Measurements from ENCODE around the gene EPB41L4B. TPM values are rescaled to one million over a fixed set of nuclear protein-coding genes. Genes with fewer than 3 reads are reported as not detected.
A peak's percentile ranks its signal among the peaks of the same experiment; 100 is the strongest.

EPB41L4B gene
- total RNA-seq, 1 experiment from 2014 or later = 0.55 TPM

DNA sequence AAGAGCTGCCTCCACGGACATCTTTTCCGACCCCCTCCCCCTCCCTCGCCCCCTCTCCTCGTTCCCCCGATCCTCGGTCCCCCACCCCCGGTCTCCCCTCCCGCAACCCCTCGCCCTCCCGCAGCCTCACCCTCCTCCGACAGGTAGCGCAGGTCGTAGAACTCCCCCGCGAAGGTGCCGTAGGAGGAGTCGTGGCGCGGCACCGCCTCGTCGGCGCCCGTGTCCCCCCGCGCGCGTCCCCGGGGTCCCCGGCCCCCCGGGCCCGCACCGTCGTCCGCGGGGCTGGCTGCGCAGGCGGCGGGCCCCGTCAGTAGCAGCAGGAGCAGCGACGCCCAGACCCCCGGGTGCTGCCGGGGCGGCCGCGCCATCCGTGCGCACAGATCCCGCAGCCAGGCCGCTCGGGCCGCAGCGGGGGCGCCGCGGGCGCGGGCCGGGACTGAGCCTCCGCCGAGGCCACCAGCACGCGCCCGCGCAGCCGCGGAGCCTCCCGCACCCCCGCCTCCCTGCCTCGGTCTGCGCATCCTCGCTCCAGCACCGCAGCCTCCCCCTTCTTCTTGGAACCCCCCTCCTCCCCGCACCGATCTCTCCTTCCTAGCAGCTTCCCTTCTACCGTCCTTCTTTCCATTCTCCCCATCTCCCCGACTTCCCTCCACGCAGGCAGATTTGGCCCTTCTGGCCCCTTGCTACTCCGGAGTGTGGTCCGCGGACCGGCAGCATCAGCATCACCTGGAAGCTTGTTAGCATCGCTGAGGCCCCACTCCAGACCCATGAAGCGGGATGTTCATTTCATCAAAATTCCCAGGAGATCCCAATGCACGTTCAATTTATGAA lies 153.9 kb downstream of the EPB41L4B start, which contains the start of gene FRRS1L:
FRRS1L (minus strand) TSS at position 479 of the 831 bp plus-strand sequence; CDS start at position 368, 111 bp downstream.
- no peak for DNase-seq (ENCODE audit: low read depth, low spot score)

DNA sequence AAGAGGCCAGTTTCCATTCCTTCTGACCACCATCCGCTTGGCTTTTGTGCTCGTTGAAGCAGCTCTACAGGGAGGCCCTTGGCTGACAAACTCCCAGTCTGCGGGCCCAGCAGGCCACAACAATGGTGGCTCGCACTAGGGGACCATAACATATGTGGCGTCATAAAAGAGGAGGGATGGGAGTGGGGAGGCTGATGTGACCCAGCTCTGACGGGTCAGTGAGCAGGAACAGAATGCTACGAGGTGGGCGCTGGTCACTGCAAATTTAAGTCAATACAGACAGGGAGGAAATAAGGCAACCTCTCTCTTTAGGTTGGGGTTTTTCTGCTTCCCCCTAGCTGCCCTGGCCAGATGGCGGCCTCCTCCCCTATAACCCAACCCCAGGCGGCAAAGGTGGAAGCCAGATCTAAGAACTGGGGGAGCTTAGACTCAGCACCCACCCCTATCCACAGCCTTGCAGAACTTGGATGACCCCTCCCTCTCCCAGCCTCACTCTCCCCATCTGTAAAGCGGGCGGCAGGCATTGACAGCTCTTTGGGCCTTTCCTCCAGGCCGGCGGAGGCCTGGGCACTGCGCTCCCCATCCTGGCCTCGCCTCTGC lies 154.6 kb downstream of the EPB41L4B start:
- in situ Hi-C loops (cut with HindIII; ENCODE audit: low pct_unique_long_range_greater_than_20kb, low sequenced_read_pairs) = no loop called here
- DNase-seq (ENCODE audit: low read depth, low spot score) = no peak

More for the DNA sequence above, 153.9 kb downstream of the EPB41L4B start, which contains the start of gene FRRS1L:
- in situ Hi-C loops (cut with HindIII; ENCODE audit: low pct_unique_long_range_greater_than_20kb, low sequenced_read_pairs) = no loop called here

DNA sequence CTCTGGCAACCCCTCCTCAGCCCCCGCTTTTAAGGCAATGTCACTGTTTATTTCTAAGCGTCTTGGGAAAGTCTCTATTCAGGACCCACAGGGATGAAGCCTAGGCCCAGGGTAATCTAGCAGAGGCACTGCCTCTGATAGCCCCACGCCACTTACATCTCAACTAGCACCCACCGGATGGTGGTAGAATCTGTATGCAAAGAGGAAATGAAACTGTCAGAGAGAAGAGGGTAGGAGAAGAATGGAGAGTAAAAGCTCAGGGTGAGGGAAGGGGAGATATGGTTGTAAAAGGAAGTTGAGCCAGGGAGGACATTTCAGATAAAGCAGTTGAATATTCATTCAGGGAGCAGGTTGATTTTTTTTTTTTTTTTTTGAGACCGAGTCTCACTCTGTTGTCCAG lies 156.8 kb downstream of the EPB41L4B start:
- no peak for DNase-seq (ENCODE audit: low read depth, low spot score)
- in situ Hi-C loops (cut with HindIII; ENCODE audit: low pct_unique_long_range_greater_than_20kb, low sequenced_read_pairs) = no loop called here

DNA sequence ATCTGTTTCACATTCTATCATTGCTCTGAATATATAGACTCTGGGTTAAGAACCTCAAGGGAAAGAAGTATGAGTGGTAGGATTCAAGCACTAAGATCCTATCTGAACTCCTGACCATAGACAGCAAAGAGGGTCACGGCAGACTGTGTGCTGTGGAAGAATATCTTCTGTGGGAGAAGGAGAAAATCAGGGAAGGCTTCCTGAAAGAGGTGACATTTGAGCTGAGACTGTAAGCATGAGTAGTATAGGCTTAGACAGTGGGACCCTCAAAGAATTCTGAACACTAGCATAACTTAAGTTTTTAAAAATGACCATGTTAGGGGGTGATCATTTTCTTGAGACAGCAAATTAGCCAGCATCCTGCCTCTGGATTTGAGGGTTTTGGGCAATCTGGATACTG lies 157.7 kb downstream of the EPB41L4B start:
- DNase-seq (ENCODE audit: low read depth, low spot score) = no peak
- in situ Hi-C loops (cut with HindIII; ENCODE audit: low pct_unique_long_range_greater_than_20kb, low sequenced_read_pairs) = no loop called here

DNA sequence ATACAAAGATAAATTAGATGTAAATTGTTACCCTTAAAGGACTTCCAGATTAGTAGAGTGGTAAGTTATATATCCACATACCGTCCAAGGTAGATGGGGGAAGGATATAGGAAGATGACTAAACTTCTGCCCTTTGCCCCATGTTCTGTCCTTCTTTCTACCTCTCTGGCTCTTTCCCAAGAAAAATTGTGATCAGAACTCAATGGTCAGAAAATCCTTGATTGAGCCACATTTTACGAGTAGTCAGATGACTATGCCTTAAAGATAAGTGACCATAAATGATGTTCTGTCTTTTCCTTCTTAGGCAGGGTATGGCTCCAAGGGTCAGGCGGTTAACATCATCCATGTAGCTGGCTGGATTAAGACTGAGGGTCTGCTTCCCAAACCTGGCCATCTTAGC lies 158.2 kb downstream of the EPB41L4B start:
- in situ Hi-C loops (cut with HindIII; ENCODE audit: low pct_unique_long_range_greater_than_20kb, low sequenced_read_pairs) = no loop called here
- DNase-seq (ENCODE audit: low read depth, low spot score) = no peak

DNA sequence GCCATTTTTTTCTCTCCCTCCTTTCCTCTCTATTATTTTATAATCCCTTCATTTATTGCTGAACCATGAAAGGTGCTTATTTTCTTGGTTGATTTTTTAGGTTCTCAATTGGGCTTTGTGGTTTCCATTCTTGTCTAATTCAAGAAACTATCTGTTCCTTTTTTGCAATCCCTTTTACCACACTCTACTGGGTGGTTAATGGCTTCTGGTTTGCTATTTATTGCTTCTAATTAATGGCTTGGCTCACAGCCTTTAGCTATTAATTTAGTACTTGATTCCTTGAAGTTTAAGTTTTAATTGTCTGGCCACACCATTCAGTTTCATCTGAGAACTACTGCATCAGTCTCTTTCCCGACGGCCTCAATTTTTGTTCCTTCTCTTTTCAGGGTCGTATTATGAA lies 159.4 kb downstream of the EPB41L4B start:
- in situ Hi-C loops (cut with HindIII; ENCODE audit: low pct_unique_long_range_greater_than_20kb, low sequenced_read_pairs) = no loop called here

DNA sequence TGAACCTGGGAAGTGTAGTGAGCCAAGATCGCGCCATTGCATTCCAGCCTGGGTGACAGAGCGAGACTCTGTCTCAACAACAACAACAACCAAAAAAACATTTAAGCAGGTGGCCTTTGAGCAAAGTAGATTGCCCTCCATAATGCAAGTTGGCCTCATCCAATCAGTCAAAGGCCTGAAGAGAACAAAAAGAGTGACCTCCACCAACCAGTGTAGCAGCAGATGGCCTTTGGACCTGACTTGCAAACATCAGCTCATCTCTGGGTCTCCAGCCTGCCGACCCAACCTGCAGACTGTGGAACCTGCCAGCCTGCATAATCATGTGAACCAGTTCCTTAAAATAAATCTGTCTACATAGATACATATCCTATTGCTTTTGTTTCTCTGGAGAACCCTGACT lies 161.3 kb downstream of the EPB41L4B start:
- DNase-seq (ENCODE audit: low read depth, low spot score) = no peak
- in situ Hi-C loops (cut with HindIII; ENCODE audit: low pct_unique_long_range_greater_than_20kb, low sequenced_read_pairs) = no loop called here

More for the DNA sequence above, 159.4 kb downstream of the EPB41L4B start:
- DNase-seq (ENCODE audit: low read depth, low spot score) = no peak

DNA sequence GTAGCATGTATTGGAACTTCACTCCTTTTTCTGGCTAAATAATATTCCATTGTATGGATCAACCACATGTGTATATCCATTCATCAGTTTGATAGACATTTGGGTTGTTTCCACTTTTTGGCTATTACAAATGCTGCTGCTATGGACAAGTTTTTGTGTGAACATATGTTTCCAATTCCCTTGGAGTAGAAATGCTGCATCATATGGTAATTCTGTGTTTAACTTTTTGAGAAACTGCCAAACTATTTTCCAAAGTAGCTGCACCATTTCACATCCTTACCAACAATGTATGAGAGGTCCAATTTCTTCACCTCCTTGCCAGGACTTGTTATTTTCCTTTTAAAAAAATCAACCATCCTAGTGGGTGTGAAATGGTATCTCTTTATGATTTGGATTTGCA lies 162.2 kb downstream of the EPB41L4B start:
- in situ Hi-C loops (cut with HindIII; ENCODE audit: low pct_unique_long_range_greater_than_20kb, low sequenced_read_pairs) = no loop called here
- DNase-seq (ENCODE audit: low read depth, low spot score) = no peak

DNA sequence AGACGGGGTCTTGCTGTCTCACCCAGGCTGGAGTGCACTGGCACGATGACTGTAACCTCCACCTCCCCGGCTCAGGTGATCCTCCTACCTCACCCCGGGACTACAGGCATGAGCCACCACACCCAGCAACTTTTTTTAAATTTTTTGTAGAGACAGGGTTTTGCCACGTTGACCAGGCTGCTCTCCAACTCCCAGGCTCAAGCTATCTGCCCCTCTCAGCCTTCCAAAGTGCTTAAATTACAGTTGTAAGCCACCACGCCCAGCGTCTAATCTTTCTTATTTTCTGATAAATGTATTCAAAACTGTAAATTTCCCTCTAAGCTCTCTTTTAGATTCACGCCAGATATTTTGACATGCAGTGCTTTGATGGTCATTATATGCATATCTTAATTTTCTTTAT lies 164.2 kb downstream of the EPB41L4B start:
- no peak for DNase-seq (ENCODE audit: low read depth, low spot score)
- in situ Hi-C loops (cut with HindIII; ENCODE audit: low pct_unique_long_range_greater_than_20kb, low sequenced_read_pairs) = no loop called here

DNA sequence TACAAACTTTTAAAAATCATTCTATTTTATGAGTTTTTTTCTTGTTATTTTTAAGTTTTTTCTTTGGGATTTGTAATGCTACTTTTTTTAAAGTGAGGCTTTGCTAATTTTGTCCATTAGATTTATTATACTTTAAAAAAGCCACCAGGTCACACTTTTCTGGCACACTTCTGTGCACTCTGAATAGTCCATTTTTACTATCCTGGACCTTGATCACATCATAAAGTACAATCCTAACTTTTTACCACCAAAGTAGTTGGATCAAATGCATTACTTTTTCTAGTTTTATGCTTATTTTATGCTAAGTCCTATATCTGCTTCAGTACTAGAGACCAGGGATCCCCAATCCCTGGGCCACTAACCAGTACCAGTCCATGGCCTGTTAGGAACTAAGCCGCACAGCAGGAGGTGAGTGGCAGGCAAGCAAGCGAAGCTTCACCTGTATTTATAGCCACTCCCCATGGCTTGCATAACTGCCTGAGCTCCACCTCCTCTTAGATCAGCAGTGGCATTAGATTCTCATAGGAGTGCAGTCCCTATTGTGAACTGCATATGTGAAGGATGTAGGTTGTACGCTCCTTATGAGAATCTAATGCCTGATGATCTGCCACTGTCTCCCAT lies 169.8 kb downstream of the EPB41L4B start:
- in situ Hi-C loops (cut with HindIII; ENCODE audit: low pct_unique_long_range_greater_than_20kb, low sequenced_read_pairs) = no loop called here
- no peak for DNase-seq (ENCODE audit: low read depth, low spot score)

DNA sequence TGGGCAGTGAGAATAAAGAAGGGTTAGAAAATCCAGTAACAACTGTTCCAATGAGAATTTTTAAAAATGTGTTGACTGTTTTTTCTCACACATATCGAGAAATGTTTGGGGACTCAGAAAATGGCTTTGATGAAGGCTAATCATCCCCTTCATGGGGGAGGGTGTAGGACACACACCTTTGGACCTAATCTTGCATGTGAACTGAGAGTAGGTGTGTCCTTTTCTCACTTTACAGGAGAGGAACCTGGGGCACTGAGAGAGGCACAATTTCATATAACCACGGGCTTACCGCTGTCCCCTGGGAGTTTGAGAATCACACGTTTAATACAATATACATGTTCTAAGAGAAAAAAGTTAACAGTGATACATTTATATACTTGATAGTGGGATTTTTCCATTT lies 171.1 kb downstream of the EPB41L4B start:
- in situ Hi-C loops (cut with HindIII; ENCODE audit: low pct_unique_long_range_greater_than_20kb, low sequenced_read_pairs) = no loop called here
- no peak for DNase-seq (ENCODE audit: low read depth, low spot score)

DNA sequence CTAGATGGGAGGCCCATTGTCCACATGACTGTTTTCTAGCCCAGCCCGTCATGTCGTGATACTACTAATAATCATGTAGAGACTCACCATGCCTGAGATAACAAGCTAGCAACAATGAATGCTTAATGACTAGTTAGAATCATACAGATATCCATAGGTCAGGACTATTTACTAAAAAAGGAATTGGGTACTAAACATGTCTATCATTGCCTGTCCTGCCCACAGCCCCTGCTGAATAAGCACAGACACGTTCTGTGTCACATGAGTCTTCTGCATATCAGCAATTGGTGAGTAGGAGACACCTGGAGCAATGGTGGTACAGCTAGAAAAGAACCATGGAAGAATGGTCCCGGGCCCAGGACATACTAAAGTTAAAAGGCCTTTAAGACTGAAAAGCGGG lies 171.8 kb downstream of the EPB41L4B start:
- in situ Hi-C loops (cut with HindIII; ENCODE audit: low pct_unique_long_range_greater_than_20kb, low sequenced_read_pairs) = no loop called here
- DNase-seq (ENCODE audit: low read depth, low spot score) = no peak

DNA sequence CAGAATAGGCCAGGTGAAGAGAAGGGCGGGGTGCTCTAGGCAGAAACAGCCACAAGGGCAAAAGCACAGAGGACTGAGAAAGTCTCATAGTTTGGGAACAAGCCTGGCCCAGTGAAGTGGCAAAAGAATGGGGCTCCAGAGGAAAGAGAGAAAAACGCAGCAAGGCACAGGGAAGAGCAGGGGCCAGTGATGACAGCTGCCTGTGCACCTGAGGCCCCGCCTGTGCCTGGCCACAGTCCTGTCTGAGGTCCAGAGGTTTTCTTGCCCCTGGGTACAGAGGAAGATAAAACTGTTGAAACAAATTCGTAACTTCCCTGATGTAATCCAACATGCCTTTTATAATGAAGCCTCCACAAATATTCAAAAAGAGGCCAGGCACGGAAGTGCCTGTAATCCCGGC lies 175.8 kb downstream of the EPB41L4B start:
- in situ Hi-C loops (cut with HindIII; ENCODE audit: low pct_unique_long_range_greater_than_20kb, low sequenced_read_pairs) = no loop called here

DNA sequence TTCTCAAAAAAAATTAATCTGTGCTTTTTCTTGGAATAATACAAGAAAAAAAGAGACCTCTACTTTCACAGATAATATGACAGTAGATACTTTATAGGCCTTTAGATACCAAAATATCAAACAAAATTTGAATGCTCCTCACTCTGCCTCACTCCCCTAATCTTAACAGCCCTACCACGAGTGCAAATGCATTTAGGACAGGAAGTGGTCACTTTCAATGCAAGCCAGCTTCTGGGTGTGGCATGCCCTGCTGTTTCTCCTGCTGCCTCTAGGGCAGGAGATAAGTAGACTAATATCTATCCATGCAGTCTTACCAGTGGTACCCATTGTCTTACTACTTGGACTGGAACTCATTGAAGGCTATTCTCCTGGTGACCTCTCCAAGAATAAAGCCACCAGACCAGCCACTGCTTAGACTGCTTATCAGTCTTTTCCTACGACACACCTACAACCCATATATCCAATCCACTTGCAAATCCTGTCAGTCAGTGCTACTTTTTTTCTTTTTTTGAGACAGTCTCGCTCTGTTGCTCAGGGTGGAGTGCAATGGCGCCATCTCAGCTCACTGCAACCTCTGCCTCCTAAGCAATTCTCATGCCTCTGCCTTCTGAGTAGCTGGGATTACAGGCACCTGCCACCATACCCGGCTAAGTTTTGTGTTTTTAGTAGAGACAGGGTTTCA lies 176.8 kb downstream of the EPB41L4B start:
- peak; percentile 79 for DNase-seq (ENCODE audit: low read depth, low spot score)
- in situ Hi-C loops (cut with HindIII; ENCODE audit: low pct_unique_long_range_greater_than_20kb, low sequenced_read_pairs) = no loop called here

More for the DNA sequence above, 175.8 kb downstream of the EPB41L4B start:
- DNase-seq (ENCODE audit: low read depth, low spot score) = no peak

DNA sequence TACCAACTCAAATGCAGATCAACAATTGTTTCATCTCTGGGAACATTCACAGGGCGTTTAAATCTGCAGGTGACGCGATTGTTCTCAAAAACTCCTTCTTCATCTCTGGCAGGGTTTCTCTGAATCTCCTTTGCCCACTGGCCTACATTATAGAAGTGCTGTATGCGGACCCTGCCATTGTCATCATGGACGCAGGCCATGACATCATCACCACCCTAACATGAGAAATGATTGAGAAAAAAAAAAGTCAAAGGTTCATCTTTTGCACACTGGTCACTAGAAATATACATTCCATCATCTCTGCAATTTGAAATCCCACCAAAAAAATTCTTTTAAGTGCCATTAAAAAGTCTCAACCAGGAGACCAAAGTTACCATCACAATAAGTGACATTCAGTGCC lies 179.5 kb downstream of the EPB41L4B start:
- no peak for DNase-seq (ENCODE audit: low read depth, low spot score)
- in situ Hi-C loops (cut with HindIII; ENCODE audit: low pct_unique_long_range_greater_than_20kb, low sequenced_read_pairs) = no loop called here

DNA sequence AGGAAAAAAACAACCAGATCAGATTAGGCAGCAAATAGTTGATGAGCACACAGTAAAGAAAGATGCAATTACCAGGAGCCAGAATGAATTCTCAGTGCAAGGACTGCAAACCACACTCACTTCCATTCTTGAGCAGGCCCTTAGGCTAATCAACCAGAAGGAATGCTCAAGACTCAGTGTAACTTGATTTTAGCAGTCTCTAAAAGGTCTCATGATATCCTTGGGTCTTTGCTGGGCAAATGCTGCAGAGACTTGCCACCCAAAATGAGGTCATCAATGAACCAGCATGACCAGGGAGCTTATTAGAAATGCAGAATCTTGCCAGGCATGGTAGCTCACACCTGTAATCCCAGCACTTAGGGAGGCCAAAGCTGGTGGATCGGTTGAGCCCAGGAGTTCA lies 181.0 kb downstream of the EPB41L4B start:
- DNase-seq (ENCODE audit: low read depth, low spot score) = peak; percentile 42
- in situ Hi-C loops (cut with HindIII; ENCODE audit: low pct_unique_long_range_greater_than_20kb, low sequenced_read_pairs) = no loop called here

DNA sequence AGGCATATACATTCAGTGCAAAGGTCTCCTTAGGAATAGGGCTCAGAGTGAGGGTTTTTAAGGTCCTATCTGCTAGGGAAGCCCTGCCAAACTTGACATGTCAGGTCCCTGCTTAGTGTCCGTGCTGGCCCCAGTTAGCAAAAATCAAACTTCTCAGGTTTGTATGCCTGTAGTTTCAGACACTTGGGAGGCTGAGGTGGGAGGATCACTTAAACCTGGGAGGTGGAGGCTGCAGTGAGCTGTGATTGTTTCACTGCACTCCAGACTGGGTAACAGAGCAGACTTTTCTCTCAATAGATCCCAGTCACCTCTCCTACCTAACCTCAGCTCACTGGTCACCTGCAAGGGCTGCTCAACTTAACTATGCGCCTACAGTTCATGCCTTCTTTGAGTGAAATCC lies 182.4 kb downstream of the EPB41L4B start:
- in situ Hi-C loops (cut with HindIII; ENCODE audit: low pct_unique_long_range_greater_than_20kb, low sequenced_read_pairs) = no loop called here
- no peak for DNase-seq (ENCODE audit: low read depth, low spot score)

DNA sequence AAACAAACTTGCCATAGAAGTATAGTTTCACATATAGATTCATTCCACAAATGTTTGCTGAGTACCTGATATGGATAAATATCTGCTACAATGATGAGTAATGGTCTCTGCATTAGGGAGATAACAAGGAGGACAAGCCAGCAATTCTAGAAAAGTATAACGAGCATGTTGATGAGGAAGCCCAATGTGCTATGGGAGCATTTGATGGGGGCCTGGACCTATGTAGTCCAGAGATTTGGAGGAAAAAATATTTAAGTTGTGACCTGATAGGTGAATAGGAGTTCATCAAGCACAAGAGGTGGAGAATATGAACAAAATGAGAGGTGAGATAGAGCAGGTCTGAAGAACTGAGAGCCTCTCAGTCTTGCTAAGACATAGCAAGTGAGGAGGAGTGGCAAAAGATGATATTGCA lies 186.7 kb downstream of the EPB41L4B start:
- no peak for DNase-seq (ENCODE audit: low read depth, low spot score)
- in situ Hi-C loops (cut with HindIII; ENCODE audit: low pct_unique_long_range_greater_than_20kb, low sequenced_read_pairs) = no loop called here

Measured in SK-MEL-5 (cell line).